ENCODE results near the gene CDC42BPB.

CDC42BPB gene

DNA sequence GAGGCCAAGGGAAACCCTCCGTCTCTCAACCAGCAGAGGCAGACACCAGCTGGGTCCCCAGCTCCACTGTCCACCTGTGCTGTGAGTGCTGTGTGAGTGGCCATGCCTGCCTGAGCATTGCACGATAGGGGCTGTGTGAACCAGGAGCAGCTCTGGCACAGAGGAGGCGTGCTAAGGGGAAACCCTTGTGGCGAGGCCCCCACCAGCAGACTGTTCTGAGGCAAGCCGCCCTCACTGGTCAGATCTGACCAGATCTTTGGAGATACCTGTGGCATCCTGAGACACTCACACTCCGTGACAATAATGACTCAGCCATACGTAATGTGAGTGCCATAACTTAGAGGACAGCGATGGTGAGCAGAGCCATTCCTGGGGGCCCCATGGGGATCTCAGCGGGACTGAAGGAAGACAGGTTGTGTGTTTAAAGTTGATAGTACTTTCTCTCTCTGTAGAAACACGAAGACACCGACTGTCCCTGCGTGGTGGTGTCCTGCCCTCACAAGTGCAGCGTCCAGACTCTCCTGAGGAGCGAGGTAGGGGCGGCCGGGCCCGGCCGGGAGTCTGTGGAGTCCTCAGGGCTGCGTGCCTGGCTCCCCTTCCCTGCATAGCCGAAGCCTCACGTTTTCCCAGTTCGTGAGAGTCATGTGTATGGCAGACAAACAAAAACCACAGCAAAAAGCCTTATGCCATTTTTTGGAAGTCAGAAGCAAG, 171.5 kb downstream of the CDC42BPB start:
- no peak for DNase-seq

- no peak for DNase-seq
These were observed 173.8 kb downstream of the CDC42BPB start for GRCh38 chr14:102883554-102883953.

DNA sequence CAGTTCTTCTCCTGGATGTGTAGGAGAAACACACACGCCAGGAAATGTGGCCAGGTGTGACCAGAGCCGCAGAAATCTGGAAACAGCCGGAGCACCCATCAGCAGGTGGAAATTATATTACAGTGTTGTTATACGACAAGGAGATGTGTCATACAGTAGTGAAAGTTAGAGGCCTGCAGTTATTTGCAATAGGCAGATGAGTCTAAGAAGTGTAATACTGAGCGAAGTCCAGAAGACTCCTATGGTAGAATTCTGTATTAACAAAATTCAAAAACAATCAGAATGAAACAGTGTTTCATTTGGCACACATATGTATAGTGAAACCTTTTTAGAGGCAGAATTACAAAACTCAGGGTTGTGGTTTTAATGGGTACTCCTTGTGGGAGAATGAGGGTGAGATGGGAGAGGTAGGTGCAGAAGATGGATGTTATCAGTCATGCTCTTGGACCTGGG, 174.2 kb downstream of the CDC42BPB start:
- peak; percentile 27 for DNase-seq

Data from stimulated activated CD4-positive, alpha-beta T cell treated with anti-CD3 and anti-CD28 coated beads, Interleukin-1b, Interleukin-23, amount 100 ng/mL, for 48 hours (primary cell).